H9 (cell line): ENCODE measurements around the gene OR10H5. TPM values are rescaled to one million over a fixed set of nuclear protein-coding genes. Genes with fewer than 3 reads are reported as not detected.

Experiments used
- DNase-seq: peaks from one replicate; pipeline ENCODE4 v3.0.0-alpha.2; 2017
- H2AFZ ChIP-seq: one replicate; pipeline ENCODE4 v1.6.1; 2013; ENCODE audit warnings: mild to moderate bottlenecking, low read length, control low read depth, moderate library complexity
- H2AK5ac ChIP-seq: 2 replicates; pipeline ENCODE4 v1.6.1; 2013; ENCODE audit warnings: low read length, control low read depth, mixed read lengths; ENCODE audit not compliant: insufficient read length
- H2BK120ac ChIP-seq: one replicate; pipeline ENCODE4 v1.6.1; 2013; ENCODE audit warnings: low read depth, mild to moderate bottlenecking, low read length, control low read depth, inconsistent platforms; ENCODE audit not compliant: poor library complexity, severe bottlenecking
- H2BK12ac ChIP-seq: 2 replicates; pipeline ENCODE4 v1.6.1; 2013; ENCODE audit warnings: low read length, control low read depth, mixed read lengths, low read depth; ENCODE audit not compliant: insufficient read length
- H2BK15ac ChIP-seq: 2 replicates; pipeline ENCODE4 v1.6.1; 2013; ENCODE audit warnings: low read depth, low read length, control low read depth
- H2BK20ac ChIP-seq: one replicate; pipeline ENCODE4 v1.6.1; 2013; ENCODE audit warnings: low read depth, mild to moderate bottlenecking, low read length, control low read depth, inconsistent platforms; ENCODE audit not compliant: poor library complexity, severe bottlenecking
- H2BK5ac ChIP-seq: 2 replicates; pipeline ENCODE4 v1.6.1; 2013; ENCODE audit warnings: low read length, control low read depth, mixed read lengths; ENCODE audit not compliant: insufficient read length
- H3K14ac ChIP-seq: 2 replicates; pipeline ENCODE4 v1.6.1; 2013; ENCODE audit warnings: low read length, control low read depth; ENCODE audit not compliant: insufficient read depth
- H3K18ac ChIP-seq: 2 replicates; pipeline ENCODE4 v1.6.1; 2013; ENCODE audit warnings: low read depth, mild to moderate bottlenecking, mixed read lengths, low read length, control low read depth; ENCODE audit not compliant: insufficient read length
- H3K23ac ChIP-seq: 2 replicates; pipeline ENCODE4 v1.6.1; 2013; ENCODE audit warnings: low read length, control low read depth, mixed read lengths, low read depth; ENCODE audit not compliant: insufficient read length
- H3K23me2 ChIP-seq: 2 replicates; pipeline ENCODE4 v1.6.1; 2013; ENCODE audit warnings: low read depth, mild to moderate bottlenecking, mixed read lengths, low read length, control low read depth; ENCODE audit not compliant: insufficient read length, poor library complexity, severe bottlenecking
- H3K27ac ChIP-seq: 2 replicates; pipeline ENCODE4 v1.5.1; 2013; ENCODE audit warnings: low read length, control low read depth, mixed read lengths, low read depth; ENCODE audit not compliant: insufficient read length
- H3K27me3 ChIP-seq: 2 replicates; pipeline ENCODE4 v1.6.1; 2013; ENCODE audit warnings: low read length, control low read depth, inconsistent platforms; ENCODE audit not compliant: insufficient read depth
- H3K4ac ChIP-seq: 2 replicates; pipeline ENCODE4 v1.6.1; 2013; ENCODE audit warnings: low read depth, mild to moderate bottlenecking, control low read depth, inconsistent platforms, low read length, moderate library complexity
- H3K4me1 ChIP-seq: 2 replicates; pipeline ENCODE4 v1.6.1; 2013; ENCODE audit warnings: low read length, control low read depth, inconsistent platforms; ENCODE audit not compliant: insufficient read depth
- H3K4me2 ChIP-seq: 2 replicates; pipeline ENCODE4 v1.6.1; 2013; ENCODE audit warnings: low read length, control low read depth, mixed read lengths; ENCODE audit not compliant: insufficient read length, insufficient read depth
- H3K56ac ChIP-seq: 2 replicates; pipeline ENCODE4 v1.6.1; 2013; ENCODE audit warnings: low read depth, mild to moderate bottlenecking, mixed read lengths, low read length, control low read depth; ENCODE audit not compliant: insufficient read length
- H3K79me1 ChIP-seq: 2 replicates; pipeline ENCODE4 v1.6.1; 2013; ENCODE audit warnings: low read depth, mild to moderate bottlenecking, moderate library complexity, low read length, control low read depth, inconsistent platforms; ENCODE audit not compliant: insufficient read depth, poor library complexity, severe bottlenecking
- H3K79me2 ChIP-seq: 2 replicates; pipeline ENCODE4 v1.6.1; 2013; ENCODE audit warnings: low read length, control low read depth, inconsistent platforms; ENCODE audit not compliant: insufficient read depth
- H3K9ac ChIP-seq: 2 replicates; pipeline ENCODE4 v1.6.1; 2013; ENCODE audit warnings: low read length, control low read depth, mixed read lengths; ENCODE audit not compliant: insufficient read length; ENCODE audit errors: extremely low read depth
- H3K9me3 ChIP-seq: one replicate; pipeline ENCODE4 v1.6.1; 2013; ENCODE audit warnings: low read depth, low read length, inconsistent platforms; ENCODE audit not compliant: control insufficient read depth
- H3T11ph ChIP-seq: one replicate; pipeline ENCODE4 v1.6.1; 2013; ENCODE audit warnings: mild to moderate bottlenecking, low read length, control low read depth, inconsistent platforms
- H4K20me1 ChIP-seq: one replicate; pipeline ENCODE4 v1.6.1; 2013; ENCODE audit not compliant: control insufficient read depth, insufficient read length, insufficient read depth
- H4K5ac ChIP-seq: 2 replicates; pipeline ENCODE4 v1.6.1; 2013; ENCODE audit warnings: low read depth, mild to moderate bottlenecking, mixed read lengths, low read length, control low read depth; ENCODE audit not compliant: insufficient read length
- H4K8ac ChIP-seq: replicated peaks from 2 replicates; pipeline ENCODE4 v1.6.1; 2013; ENCODE audit warnings: low read length, control low read depth, mixed read lengths, low read depth; ENCODE audit not compliant: insufficient read length
- H4K91ac ChIP-seq: 2 replicates; pipeline ENCODE4 v1.6.1; 2013; ENCODE audit warnings: low read depth, mild to moderate bottlenecking, moderate library complexity, mixed read lengths, low read length, control low read depth; ENCODE audit not compliant: insufficient read length
- H3K27ac Mint-ChIP-seq, 3 experiments: 2 replicates in 2 of 3; 3 replicates in 1 of 3; pipeline ENCODE4 v1.8.0; 2020 to 2021; ENCODE audit warnings: mixed read lengths in 3 of 3, mild to moderate bottlenecking in 1 of 3, moderate library complexity in 1 of 3
- H3K27me3 Mint-ChIP-seq: 2 replicates; pipeline ENCODE4 v1.8.0; 2021; ENCODE audit warnings: low read depth, mild to moderate bottlenecking, moderate library complexity, mixed read lengths
- H3K36me3 Mint-ChIP-seq, 3 experiments: 2 replicates in 2 of 3; 3 replicates in 1 of 3; pipeline ENCODE4 v1.8.0; 2020 to 2021; ENCODE audit warnings: low read depth in 3 of 3, mixed read lengths in 3 of 3; ENCODE audit not compliant: insufficient read depth in 1 of 3
- H3K4me1 Mint-ChIP-seq, 2 experiments: 2 replicates each; pipeline ENCODE4 v1.8.0; 2020; ENCODE audit warnings: mixed read lengths in 2 of 2
- H3K4me3 Mint-ChIP-seq, 2 experiments: 2 replicates in 1 of 2; 3 replicates in 1 of 2; pipeline ENCODE4 v1.8.0; 2020 to 2021; ENCODE audit warnings: mild to moderate bottlenecking in 2 of 2, mixed read lengths in 2 of 2, moderate library complexity in 1 of 2
- H3K9me3 Mint-ChIP-seq, 2 experiments: 2 replicates in 1 of 2; 3 replicates in 1 of 2; pipeline ENCODE4 v1.8.0; 2020; ENCODE audit warnings: mild to moderate bottlenecking in 2 of 2, mixed read lengths in 2 of 2, moderate library complexity in 1 of 2
- WGBS: extraction: QIAGEN DNeasy Blood & Tissue Kit; methylation state at CpG from one replicate; pipeline ENCODE4 v1.1.7; 2013; ENCODE audit warnings: missing lambda C conversion rate, low lambda C conversion rate, mixed read lengths; ENCODE audit not compliant: insufficient read length; ENCODE audit errors: extremely low coverage; 5-methylcytosine and 5-hydroxymethylcytosine counted together
- total RNA-seq: library from RNA; stranded (reverse); gene quantifications from 2 replicates; pipeline ENCODE4 v1.2.1, GENCODE V29; 2021
- TF ChIP-seq, protein P1 (sequence below): fragments of 200-600 bp; sonication (generic); conservative IDR thresholded peaks from 3 replicates; pipeline ENCODE4 v1.8.0; 2021; ENCODE audit warnings: antibody characterized with exemption, mild to moderate bottlenecking

OR10H5 gene
- total RNA-seq, 1 experiment from 2014 or later, result not detected

- no peak overlapping the region for H2BK12ac ChIP-seq
- H3K4me3 Mint-ChIP-seq, result no peak overlapping the region
- H3K14ac ChIP-seq, result no peak overlapping the region
- no peak overlapping the region for H2BK120ac ChIP-seq
- H2BK5ac ChIP-seq, result no peak overlapping the region
- H2AFZ ChIP-seq, result no peak overlapping the region
- H4K20me1 ChIP-seq, result no peaks in the 10 kb centered on the region
- no peak overlapping the region for H3K56ac ChIP-seq
- no peak overlapping the region for H2BK15ac ChIP-seq
- H3K27ac ChIP-seq, result no peak overlapping the region
- H2BK20ac ChIP-seq, result no peak overlapping the region
- no peak overlapping the region for H2AK5ac ChIP-seq
- no peak overlapping the region for H3K27ac Mint-ChIP-seq
- H3K23ac ChIP-seq, result no peak overlapping the region
- TF ChIP-seq, protein P1, sequence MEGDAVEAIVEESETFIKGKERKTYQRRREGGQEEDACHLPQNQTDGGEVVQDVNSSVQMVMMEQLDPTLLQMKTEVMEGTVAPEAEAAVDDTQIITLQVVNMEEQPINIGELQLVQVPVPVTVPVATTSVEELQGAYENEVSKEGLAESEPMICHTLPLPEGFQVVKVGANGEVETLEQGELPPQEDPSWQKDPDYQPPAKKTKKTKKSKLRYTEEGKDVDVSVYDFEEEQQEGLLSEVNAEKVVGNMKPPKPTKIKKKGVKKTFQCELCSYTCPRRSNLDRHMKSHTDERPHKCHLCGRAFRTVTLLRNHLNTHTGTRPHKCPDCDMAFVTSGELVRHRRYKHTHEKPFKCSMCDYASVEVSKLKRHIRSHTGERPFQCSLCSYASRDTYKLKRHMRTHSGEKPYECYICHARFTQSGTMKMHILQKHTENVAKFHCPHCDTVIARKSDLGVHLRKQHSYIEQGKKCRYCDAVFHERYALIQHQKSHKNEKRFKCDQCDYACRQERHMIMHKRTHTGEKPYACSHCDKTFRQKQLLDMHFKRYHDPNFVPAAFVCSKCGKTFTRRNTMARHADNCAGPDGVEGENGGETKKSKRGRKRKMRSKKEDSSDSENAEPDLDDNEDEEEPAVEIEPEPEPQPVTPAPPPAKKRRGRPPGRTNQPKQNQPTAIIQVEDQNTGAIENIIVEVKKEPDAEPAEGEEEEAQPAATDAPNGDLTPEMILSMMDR, result no peak
- no peaks in the 10 kb centered on the region for H3K79me1 ChIP-seq
- no peaks in the 10 kb centered on the region for H3K4me1 Mint-ChIP-seq
- no peak overlapping the region for H3K18ac ChIP-seq
- peaks cover 65% of the 10 kb centered on the region for H3K9me3 ChIP-seq
- no peaks in the 10 kb centered on the region for H3K23me2 ChIP-seq
- H3K9ac ChIP-seq, result no peak overlapping the region
- no peaks in the 10 kb centered on the region for H3K27me3 ChIP-seq
- DNase-seq, result no peak
- H3K9me3 Mint-ChIP-seq, result peaks cover 95 to 99% of the 10 kb centered on the region in 2 experiments
- no peak overlapping the region for H3T11ph ChIP-seq
- WGBS, result no CpG with 5 or more reads among the region's 2 CpGs
- no peaks in the 10 kb centered on the region for H3K4me1 ChIP-seq
- H3K4me2 ChIP-seq, result no peak overlapping the region
- no peaks in the 10 kb centered on the region for H3K79me2 ChIP-seq
- peaks cover 4 to 20% (median 5%) of the 10 kb centered on the region in 3 experiments; a peak in 6 of 7 replicates for H3K36me3 Mint-ChIP-seq
- no peak overlapping the region for H4K5ac ChIP-seq
- peaks cover 1% of the 10 kb centered on the region; the same call in 1 of the 2 replicates for H3K27me3 Mint-ChIP-seq
- no peak overlapping the region for H3K4ac ChIP-seq
- no peak overlapping the region for H4K91ac ChIP-seq
- no peak overlapping the region for H4K8ac ChIP-seq
These were observed 29.1 kb upstream of the OR10H5 start for GRCh38 chr19:15758379-15758778.
